HG02970 (cell line): ENCODE results near the gene TMEM88.

ENCODE experiments used
- ATAC-seq: cut with Tn5 transposase; IDR thresholded peaks from one replicate; pipeline ENCODE4 v1.9.1; 2021; ENCODE audit warnings: mild to moderate bottlenecking, moderate library complexity, moderate number of reproducible peaks; ENCODE audit not compliant: unreplicated experiment, low FRiP score

Gene TMEM88

DNA sequence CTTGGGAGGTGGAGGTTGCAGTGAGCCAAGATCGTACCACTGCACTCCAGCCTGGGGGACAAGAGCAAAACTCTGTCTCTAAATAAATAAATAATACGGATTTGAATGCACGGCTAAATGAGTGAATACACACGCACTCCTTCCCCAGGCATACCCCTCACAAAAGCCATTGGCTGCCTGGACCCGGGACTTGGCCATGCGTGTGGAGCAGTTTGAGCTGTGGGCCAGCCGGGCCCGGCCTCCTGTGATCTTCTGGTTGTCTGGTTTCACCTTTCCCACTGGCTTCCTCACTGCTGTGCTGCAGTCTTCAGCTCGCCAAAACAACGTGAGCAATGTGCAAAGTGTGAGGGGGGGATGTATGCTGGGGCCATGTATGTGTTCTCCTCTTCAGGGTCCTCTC, 22.4 kb upstream of the TMEM88 start:
- no peak for ATAC-seq

DNA sequence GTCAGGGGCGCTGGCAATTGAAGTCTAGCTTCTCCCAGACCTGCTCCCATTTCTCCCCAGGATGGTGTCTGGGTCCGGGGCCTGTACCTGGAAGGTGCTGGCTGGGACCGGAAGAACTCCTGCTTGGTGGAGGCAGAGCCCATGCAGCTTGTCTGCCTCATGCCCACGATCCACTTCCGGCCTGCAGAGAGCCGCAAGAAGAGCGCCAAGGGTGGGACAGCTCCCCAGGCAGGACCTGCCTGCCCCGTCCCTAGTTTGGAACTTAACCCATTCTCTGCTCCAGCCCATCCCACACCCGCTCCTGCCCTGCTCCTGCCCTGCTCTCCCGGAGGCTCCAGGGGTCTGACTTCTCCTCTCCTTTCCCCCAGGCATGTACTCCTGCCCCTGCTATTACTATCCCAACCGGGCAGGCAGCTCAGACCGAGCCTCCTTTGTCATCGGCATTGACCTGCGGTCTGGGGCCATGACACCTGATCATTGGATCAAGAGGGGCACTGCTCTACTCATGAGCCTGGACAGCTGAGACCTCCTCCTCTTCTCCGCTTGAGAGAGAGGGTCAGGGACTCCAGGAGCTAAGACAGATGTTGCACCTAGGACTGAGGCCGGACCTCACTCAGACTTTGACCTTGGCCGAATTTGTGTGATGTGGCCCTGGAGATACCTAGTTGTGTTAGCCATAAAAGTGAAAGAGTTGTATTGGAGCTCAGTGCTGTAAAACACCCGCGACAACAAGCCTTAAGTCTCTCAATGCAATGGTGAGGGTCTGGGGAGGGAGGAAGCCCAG, 21.7 kb upstream of the TMEM88 start:
- ATAC-seq, result no peak

- ATAC-seq, result peak; percentile 42
Observed at GRCh38 chr17:7833795-7834541, 20.9 kb upstream of the TMEM88 start, which contains the start of gene KDM6B. KDM6B (plus strand) TSS chr17:7834217; CDS start chr17:7845555, 11,338 bp downstream.

DNA sequence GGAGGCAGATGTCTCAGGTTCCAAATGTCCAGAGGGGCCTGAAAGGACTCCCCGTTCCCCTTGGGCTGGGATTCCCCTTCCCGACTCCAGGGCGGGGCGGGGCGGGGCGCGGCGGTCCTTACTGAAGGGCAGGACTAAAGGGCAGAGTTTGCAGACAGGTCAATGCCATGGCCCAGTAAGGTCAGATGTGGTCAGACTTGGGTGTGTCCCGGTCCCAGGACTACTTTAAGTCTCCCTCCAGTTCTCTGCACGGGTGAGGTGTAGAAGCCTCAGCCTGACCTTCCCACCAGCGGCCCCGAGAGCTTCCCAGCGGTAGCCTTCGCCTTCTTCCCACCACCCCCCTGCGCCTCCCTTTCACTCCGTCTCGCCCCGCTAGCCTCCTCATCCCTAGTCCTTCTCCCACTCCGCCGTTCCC, 20.3 kb upstream of the TMEM88 start:
- ATAC-seq, result peak; percentile 3

DNA sequence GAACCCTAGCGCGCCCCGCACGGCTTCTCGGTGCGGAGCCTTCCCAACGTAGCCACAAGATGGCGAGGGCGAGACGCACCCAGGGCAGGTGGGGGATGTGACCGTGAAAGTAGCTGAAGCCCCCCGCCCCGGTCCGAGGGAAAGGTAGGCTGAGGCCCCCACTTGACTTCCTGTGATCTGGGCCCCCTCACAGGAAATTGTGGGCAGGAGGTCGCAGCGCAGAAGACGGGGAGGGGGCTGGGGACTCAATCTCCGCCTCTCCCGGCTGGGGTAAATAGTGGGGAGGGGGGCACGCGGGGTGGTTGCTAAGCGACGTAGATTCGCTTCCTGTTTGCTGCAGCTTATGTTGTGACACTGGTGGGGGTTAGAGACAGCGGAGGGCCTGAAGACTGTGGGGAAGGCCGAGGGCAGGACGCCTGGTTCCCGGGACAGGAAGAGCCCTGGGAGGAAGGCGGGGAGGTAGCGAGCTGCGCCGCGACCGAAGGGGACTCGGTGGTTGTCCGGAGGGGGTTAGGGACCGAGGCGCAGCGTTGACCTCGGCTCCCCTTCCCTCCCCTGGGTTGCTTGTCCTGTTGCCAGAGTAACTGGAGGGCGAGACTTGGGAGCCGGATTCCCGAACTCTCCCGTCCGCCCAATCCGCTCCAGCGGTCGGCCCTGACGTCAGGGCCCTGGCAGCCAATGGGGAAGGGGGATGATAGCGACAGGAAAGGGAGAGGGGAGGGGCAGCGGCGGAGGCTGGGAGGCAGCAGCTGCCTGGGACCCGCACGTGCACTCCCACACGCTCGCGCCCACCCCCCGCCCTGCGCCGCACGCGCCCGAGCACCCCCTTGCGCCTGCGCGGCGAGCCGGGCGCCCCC, 19.7 kb upstream of the TMEM88 start:
- peak; percentile 51 for ATAC-seq

GRCh38 chr17:7835814-7836595, 18.9 kb upstream of the TMEM88 start:
- ATAC-seq, result no peak

DNA sequence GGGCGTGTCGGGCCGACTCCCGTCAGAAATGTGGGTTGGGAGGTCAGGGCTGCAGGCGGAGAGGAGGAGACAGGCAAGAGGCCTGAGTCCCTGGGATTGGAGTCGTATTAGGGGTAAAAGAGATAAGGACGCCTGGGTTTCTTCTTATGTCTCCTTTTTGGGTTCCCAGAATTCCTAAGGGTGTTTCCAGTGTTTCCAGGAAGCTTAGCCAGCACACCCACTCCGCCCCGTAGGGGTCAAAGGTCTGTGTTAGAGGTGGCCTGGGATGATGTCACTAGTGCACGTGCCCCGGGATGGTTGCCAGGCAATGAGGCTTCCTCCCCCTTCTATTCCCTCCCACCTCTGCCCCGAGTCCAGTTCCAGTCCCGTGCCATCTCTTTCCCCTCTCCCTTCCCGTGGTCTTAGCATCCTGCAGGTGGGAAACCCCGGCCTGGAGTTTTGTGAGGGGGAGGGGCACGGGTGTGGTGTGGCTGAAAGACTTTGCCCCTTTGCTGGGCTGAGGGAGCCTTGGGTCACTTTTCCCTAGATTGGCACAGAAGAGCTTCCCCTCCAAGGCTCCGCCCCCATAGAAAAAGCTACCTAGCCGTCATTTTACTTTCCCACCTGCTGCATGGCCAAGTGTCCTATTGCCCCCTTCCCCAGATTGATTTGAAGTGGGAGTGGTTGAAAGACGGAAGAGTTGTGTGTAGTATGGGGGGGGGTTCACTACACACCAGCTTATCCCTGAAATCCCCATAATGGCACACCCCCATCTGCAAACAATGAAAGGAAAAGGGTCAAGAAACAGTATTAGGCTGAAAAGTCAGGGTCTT, 18.1 kb upstream of the TMEM88 start:
- no peak for ATAC-seq

- ATAC-seq, result no peak
Observed at GRCh38 chr17:7837408-7838088, 17.3 kb upstream of the TMEM88 start.

GRCh38 chr17:7838090-7839075, 16.5 kb upstream of the TMEM88 start:
- no peak for ATAC-seq

- ATAC-seq, result no peak
Observed at GRCh38 chr17:7839190-7839875, 15.5 kb upstream of the TMEM88 start.

- ATAC-seq, result no peak
Observed at GRCh38 chr17:7839876-7840261, 15.0 kb upstream of the TMEM88 start.

- ATAC-seq, result no peak
Observed at GRCh38 chr17:7840441-7840840, 14.4 kb upstream of the TMEM88 start.

DNA sequence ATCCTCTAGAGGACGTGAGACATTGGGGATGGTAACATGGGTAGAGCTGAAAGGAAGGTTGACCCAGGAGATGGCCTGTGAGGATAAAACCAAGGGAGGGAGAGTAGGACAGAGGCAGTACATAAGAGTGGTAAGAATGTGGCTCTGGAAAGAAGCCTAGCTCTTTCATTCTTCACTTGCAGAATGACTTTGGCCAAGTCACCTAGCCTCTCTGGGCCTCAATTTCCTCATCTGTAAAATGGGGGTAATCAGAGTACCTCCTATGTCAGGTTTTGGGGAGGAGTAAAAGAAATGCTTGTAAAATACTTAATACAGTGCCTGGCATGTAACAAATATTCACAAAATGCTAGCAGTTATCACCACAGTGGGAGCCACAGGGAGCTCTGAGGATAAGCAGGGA, 14.0 kb upstream of the TMEM88 start:
- no peak for ATAC-seq

GRCh38 chr17:7841396-7841914, 13.4 kb upstream of the TMEM88 start:
- no peak for ATAC-seq

- no peak for ATAC-seq
Observed at GRCh38 chr17:7841915-7842379, 12.9 kb upstream of the TMEM88 start.

- ATAC-seq, result no peak
Observed at GRCh38 chr17:7842380-7843256, 12.2 kb upstream of the TMEM88 start.
